Testis (tissue), 2 donors: ENCODE data around the gene SPATA31A6.
"Not testable (repeated sequence)": the region's sequence is repeated elsewhere in the genome, so short reads cannot be mapped to it uniquely, and the experiment has no call there.

Source experiments
- CTCF ChIP-seq, 3 experiments: fragments of 450-650 bp in 2 of 3; fragments of 200-600 bp in 1 of 3; sonication (generic) in 1 of 3; IDR thresholded peaks; one replicate each; pipeline ENCODE4 v1.5.1; 2016 to 2019; ENCODE audit warnings: antibody characterized with exemption in 3 of 3, mild to moderate bottlenecking in 2 of 3, moderate library complexity in 1 of 3
- POLR2A ChIP-seq: fragments of 450-650 bp; IDR thresholded peaks from one replicate; pipeline ENCODE4 v1.6.1; 2017; ENCODE audit warnings: antibody characterized with exemption, mild to moderate bottlenecking, moderate library complexity

- not testable (repeated sequence) for TF ChIP-seq POLR2A; CTCF (IDR thresholded peaks at IDR 0.05)
Measured at GRCh38 chr9:42233031-42233430, 49.6 kb downstream of the SPATA31A6 start.
